Thyroid gland (tissue), 4 donors: ENCODE measurements around the gene MYCN.

Experiments
- POLR2A ChIP-seq, 2 donors: fragments of 450-650 bp; IDR thresholded peaks; one replicate each; pipeline ENCODE4 v1.6.1; 2017; ENCODE audit warnings: antibody characterized with exemption in 2 of 2, mild to moderate bottlenecking in 2 of 2, moderate library complexity in 1 of 2
- TF ChIP-seq, protein P1 (sequence below), 6 experiments: fragments of 200-600 bp in 3 of 6; fragments of 450-650 bp in 3 of 6; sonication (generic) in 3 of 6; IDR thresholded peaks; one replicate each; pipeline ENCODE4 v1.5.1; 2016 to 2019; ENCODE audit warnings: antibody characterized with exemption in 6 of 6, mild to moderate bottlenecking in 2 of 6, inconsistent platforms in 1 of 6, moderate library complexity in 1 of 6

DNA sequence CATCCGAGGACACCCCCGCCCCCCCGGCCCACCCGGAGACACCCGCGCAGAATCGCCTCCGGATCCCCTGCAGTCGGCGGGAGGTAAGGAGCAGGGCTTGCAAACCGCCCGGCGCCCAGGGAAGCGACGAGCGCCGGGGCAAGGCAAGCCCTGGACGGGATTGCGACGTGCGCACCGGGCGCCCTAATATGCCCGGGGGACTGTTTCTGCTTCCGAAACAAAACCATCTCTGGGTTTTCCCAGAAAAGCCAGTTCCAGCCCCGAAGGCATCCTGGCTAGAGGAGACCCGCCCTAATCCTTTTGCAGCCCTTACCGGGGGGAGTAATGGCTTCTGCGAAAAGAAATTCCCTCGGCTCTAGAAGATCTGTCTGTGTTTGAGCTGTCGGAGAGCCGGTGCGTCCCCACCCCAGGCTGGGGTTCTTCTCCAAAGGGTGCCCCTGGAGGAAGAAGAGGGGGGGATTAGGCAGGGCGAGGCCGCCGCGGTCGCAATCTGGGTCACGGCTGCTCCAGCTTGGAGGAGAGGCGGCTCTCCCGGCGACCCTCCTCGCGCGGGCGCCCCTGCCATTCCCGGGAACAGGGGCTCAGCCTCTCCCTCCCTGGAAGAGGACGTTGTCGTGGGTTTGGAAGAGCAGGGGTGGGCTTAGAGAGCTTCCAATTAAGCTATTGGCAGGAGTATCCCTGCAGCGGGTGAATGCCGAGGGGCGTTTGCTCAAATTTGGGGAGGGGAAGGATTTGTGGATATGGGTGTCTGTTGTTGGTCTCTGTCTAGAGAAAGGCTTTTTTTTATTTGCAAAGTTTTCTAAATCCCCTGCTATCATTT, 521 bp downstream of the MYCN start:
- TF ChIP-seq, protein P1, sequence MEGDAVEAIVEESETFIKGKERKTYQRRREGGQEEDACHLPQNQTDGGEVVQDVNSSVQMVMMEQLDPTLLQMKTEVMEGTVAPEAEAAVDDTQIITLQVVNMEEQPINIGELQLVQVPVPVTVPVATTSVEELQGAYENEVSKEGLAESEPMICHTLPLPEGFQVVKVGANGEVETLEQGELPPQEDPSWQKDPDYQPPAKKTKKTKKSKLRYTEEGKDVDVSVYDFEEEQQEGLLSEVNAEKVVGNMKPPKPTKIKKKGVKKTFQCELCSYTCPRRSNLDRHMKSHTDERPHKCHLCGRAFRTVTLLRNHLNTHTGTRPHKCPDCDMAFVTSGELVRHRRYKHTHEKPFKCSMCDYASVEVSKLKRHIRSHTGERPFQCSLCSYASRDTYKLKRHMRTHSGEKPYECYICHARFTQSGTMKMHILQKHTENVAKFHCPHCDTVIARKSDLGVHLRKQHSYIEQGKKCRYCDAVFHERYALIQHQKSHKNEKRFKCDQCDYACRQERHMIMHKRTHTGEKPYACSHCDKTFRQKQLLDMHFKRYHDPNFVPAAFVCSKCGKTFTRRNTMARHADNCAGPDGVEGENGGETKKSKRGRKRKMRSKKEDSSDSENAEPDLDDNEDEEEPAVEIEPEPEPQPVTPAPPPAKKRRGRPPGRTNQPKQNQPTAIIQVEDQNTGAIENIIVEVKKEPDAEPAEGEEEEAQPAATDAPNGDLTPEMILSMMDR (IDR thresholded peaks at IDR 0.05): no peak
- TF ChIP-seq POLR2A (IDR thresholded peaks at IDR 0.05): no peak
